A549 (cell line): Measurements from ENCODE around the gene IGSF9. TPM values are rescaled to one million over a fixed set of nuclear protein-coding genes. Genes with fewer than 3 reads are reported as not detected.

Source experiments
- ATAC-seq, 2 experiments: fragments of 200-7000 bp in 1 of 2; fragments of >200 bp in 1 of 2; cut with Nextera tagmentation in 1 of 2; cut with Tn5 transposase in 1 of 2; 3 replicates each; pipeline versions ENCODE4 v1.8.0 to v1.9.1; 2018 to 2020; ENCODE audit warnings: mild to moderate bottlenecking in 1 of 2, moderate library complexity in 1 of 2
- CTCF ChIA-PET: fragments of 300-600 bp; sonication (Branson Sonifier 250); formaldehyde crosslinking; extraction: SDS; loops from one replicate; lab custom pipeline; 2021; ENCODE audit warnings: antibody characterized with exemption, inconsistent platforms; lab: Yijun Ruan, JAX
- POLR2A ChIA-PET: fragments of 350-600 bp; formaldehyde crosslinking; extraction: SDS; loops from one replicate; lab custom pipeline; 2021; ENCODE audit warnings: antibody characterized with exemption, inconsistent platforms; lab: Yijun Ruan, JAX
- DNase-seq, 2 experiments: peaks; one replicate each; pipeline versions ENCODE4 v3.0.0 to v3.0.0-alpha.2; 2011 to 2016; ENCODE audit warnings: low read depth in 1 of 2, low spot score in 1 of 2
- FAIRE-seq: peaks from 2 replicates; lab custom pipeline; 2011; peaks lifted over from hg19 to GRCh38; lab: Jason Lieb, UNC
- H3K27ac ChIP-seq, 2 experiments: fragments of >200 bp; sonication (Bioruptor Twin); formaldehyde crosslinking; 3 replicates each; pipeline ENCODE4 v1.5.1; 2016 to 2017
- H3K4me1 ChIP-seq: fragments of >200 bp; sonication (Bioruptor Twin); formaldehyde crosslinking; 3 replicates; pipeline ENCODE4 v1.6.1; 2016
- H3K4me2 ChIP-seq: fragments of >200 bp; sonication (Bioruptor Twin); formaldehyde crosslinking; 3 replicates; pipeline ENCODE4 v1.6.1; 2016
- H3K4me3 ChIP-seq: fragments of >200 bp; sonication (Bioruptor Twin); formaldehyde crosslinking; 3 replicates; pipeline ENCODE4 v1.5.1; 2016
- H3K9me3 ChIP-seq: fragments of >200 bp; sonication (Bioruptor Twin); formaldehyde crosslinking; 3 replicates; pipeline ENCODE4 v1.6.1; 2016
- CBX2 ChIP-seq: fragments of 200-600 bp; sonication (generic); IDR thresholded peaks from 2 replicates; pipeline ENCODE4 v1.6.1; 2016; ENCODE audit warnings: low read depth, mild to moderate bottlenecking, borderline replicate concordance
- CBX8 ChIP-seq: fragments of 200-600 bp; sonication (generic); IDR thresholded peaks from 2 replicates; pipeline ENCODE4 v1.6.1; 2016
- CEBPB ChIP-seq, 2 experiments: fragments of >200 bp in 1 of 2; sonication (Bioruptor Twin) in 1 of 2; formaldehyde crosslinking in 1 of 2; IDR thresholded peaks; 2 replicates each; pipeline ENCODE4 v1.6.1; 2012 to 2016
- CHD4 ChIP-seq: fragments of 200-600 bp; sonication (generic); IDR thresholded peaks from 2 replicates; pipeline ENCODE4 v1.6.1; 2016; ENCODE audit warnings: antibody characterized with exemption, mild to moderate bottlenecking, borderline replicate concordance
- EHF ChIP-seq: fragments of 250-450 bp; sonication (Bioruptor Pico); IDR thresholded peaks from 2 replicates; pipeline ENCODE4 v1.5.0; 2020; ENCODE audit warnings: mild to moderate bottlenecking
- EHMT2 ChIP-seq: fragments of 200-600 bp; sonication (generic); IDR thresholded peaks from 2 replicates; pipeline ENCODE4 v1.6.1; 2016; ENCODE audit warnings: antibody characterized with exemption, low read depth, mild to moderate bottlenecking, moderate library complexity
- EP300 ChIP-seq, 2 experiments: fragments of >200 bp; sonication (Bioruptor Twin); formaldehyde crosslinking; IDR thresholded peaks; 2 replicates in 1 of 2; 3 replicates in 1 of 2; pipeline ENCODE4 v1.6.1; 2016 to 2017
- FOSB ChIP-seq: fragments of 250-450 bp; sonication (Bioruptor Pico); IDR thresholded peaks from 2 replicates; pipeline ENCODE4 v1.5.0; 2020; ENCODE audit warnings: mild to moderate bottlenecking, moderate library complexity
- FOSL2 ChIP-seq, 2 experiments: fragments of 450-650 bp in 1 of 2; fragments of >200 bp in 1 of 2; sonication (Bioruptor Twin) in 1 of 2; formaldehyde crosslinking; IDR thresholded peaks; 2 replicates each; pipeline versions ENCODE4 v1.5.0 to v1.6.1; 2016 to 2020; ENCODE audit warnings: mild to moderate bottlenecking in 1 of 2, moderate library complexity in 1 of 2
- GATA3 ChIP-seq: IDR thresholded peaks from 2 replicates; pipeline ENCODE4 v1.6.1; 2012; ENCODE audit warnings: borderline replicate concordance
- HDAC2 ChIP-seq: fragments of 200-600 bp; sonication (generic); IDR thresholded peaks from 2 replicates; pipeline ENCODE4 v1.6.1; 2016
- HES2 ChIP-seq: fragments of >200 bp; sonication (Bioruptor Twin); formaldehyde crosslinking; IDR thresholded peaks from 2 replicates; pipeline ENCODE4 v1.6.1; 2016
- HOXA7 ChIP-seq: fragments of 250-450 bp; sonication (Bioruptor Pico); IDR thresholded peaks from 2 replicates; pipeline ENCODE4 v1.5.0; 2020; ENCODE audit warnings: mild to moderate bottlenecking, moderate library complexity
- JUN ChIP-seq, 2 experiments: fragments of >200 bp; sonication (Bioruptor Twin); formaldehyde crosslinking; IDR thresholded peaks; 2 replicates in 1 of 2; 3 replicates in 1 of 2; pipeline ENCODE4 v1.6.1; 2016 to 2017
- JUNB ChIP-seq: fragments of >200 bp; sonication (Bioruptor Twin); formaldehyde crosslinking; IDR thresholded peaks from 2 replicates; pipeline ENCODE4 v1.6.1; 2016
- KDM1A ChIP-seq: fragments of 200-600 bp; sonication (generic); IDR thresholded peaks from 2 replicates; pipeline ENCODE4 v1.6.1; 2016; ENCODE audit warnings: low read depth, mild to moderate bottlenecking
- NFE2L2 ChIP-seq: fragments of 150-350 bp; conservative IDR thresholded peaks from 2 replicates; pipeline ENCODE4 v1.6.1; 2014; ENCODE audit warnings: low read length
- POLR2AphosphoS2 ChIP-seq: conservative IDR thresholded peaks from 2 replicates; pipeline ENCODE4 v1.6.1; 2012; ENCODE audit warnings: low read length, improper control_type of control experiment, inconsistent platforms
- RAD21 ChIP-seq, 2 experiments: fragments of >200 bp in 1 of 2; sonication (Bioruptor Twin) in 1 of 2; formaldehyde crosslinking in 1 of 2; IDR thresholded peaks in 1 of 2; conservative IDR thresholded peaks in 1 of 2; 2 replicates in 1 of 2; 3 replicates in 1 of 2; pipeline ENCODE4 v1.6.1; 2012 to 2018; ENCODE audit warnings: inconsistent platforms in 1 of 2
- RARB ChIP-seq: fragments of 250-450 bp; sonication (Bioruptor Pico); IDR thresholded peaks from 2 replicates; pipeline ENCODE4 v1.8.0; 2021; ENCODE audit warnings: mild to moderate bottlenecking, moderate library complexity
- RNF2 ChIP-seq: fragments of 200-600 bp; sonication (generic); IDR thresholded peaks from 2 replicates; pipeline ENCODE4 v1.6.1; 2016; ENCODE audit warnings: low read depth, mild to moderate bottlenecking, antibody characterized with exemption, moderate library complexity, borderline replicate concordance
- SREBF2 ChIP-seq: fragments of 450-650 bp; IDR thresholded peaks from 2 replicates; pipeline ENCODE4 v1.6.1; 2014; ENCODE audit warnings: mild to moderate bottlenecking, moderate library complexity
- ZFP36 ChIP-seq: fragments of 450-650 bp; IDR thresholded peaks from 2 replicates; pipeline ENCODE4 v1.6.1; 2014; ENCODE audit warnings: borderline replicate concordance; ENCODE audit not compliant: partially characterized antibody
- ZNF302 ChIP-seq: fragments of 250-450 bp; sonication (Bioruptor Pico); IDR thresholded peaks from 2 replicates; pipeline ENCODE4 v1.9.0; 2021; ENCODE audit warnings: inconsistent platforms, mild to moderate bottlenecking, moderate library complexity
- ZSCAN20 ChIP-seq: fragments of 250-450 bp; sonication (Bioruptor Pico); IDR thresholded peaks from 2 replicates; pipeline ENCODE4 v1.8.0; 2022; ENCODE audit warnings: mild to moderate bottlenecking, moderate library complexity
- WGBS: methylation state at CpG from one replicate; pipeline ENCODE4 v1.1.6; 2017; ENCODE audit errors: missing lambda C conversion rate; 5-methylcytosine and 5-hydroxymethylcytosine counted together
- polyA plus RNA-seq, 4 experiments: library from polyadenylated mRNA; depleted of rRNA in 3 of 4; stranded (reverse); fragments of >200 nt; fragmentation: RNase III in 1 of 4; extraction: RNeasy Plus Mini Kit Qiagen cat#74134 plus additional on column Dnase treatment in 1 of 4; gene quantifications; 2 replicates in 3 of 4; 3 replicates in 1 of 4; pipeline ENCODE4 v1.2.3, GENCODE V29; 2011 to 2017
- TF ChIP-seq, protein P1 (sequence below): IDR thresholded peaks from 2 replicates; pipeline ENCODE4 v1.6.1; 2012
- TF ChIP-seq, protein P2 (sequence below): fragments of 200-600 bp; sonication (generic); IDR thresholded peaks from 2 replicates; pipeline ENCODE4 v1.6.1; 2016; ENCODE audit warnings: antibody characterized with exemption, mild to moderate bottlenecking, moderate library complexity

Gene IGSF9
- polyA plus RNA-seq, 2 of the 4 experiments (the other 2 are of a cell fraction), result 0.06 to 0.54 TPM

GRCh38 chr1:159915571-159916241 lies 29.7 kb downstream of the IGSF9 start:
- WGBS, result 24% methylated on average over 5 of the region's 5 CpGs
- TF ChIP-seq HDAC2, result no peak
- no peak for TF ChIP-seq HES2
- TF ChIP-seq FOSL2 (IDR thresholded peaks at IDR 0.05), result no peak
- TF ChIP-seq FOSL2 (CRISPR knock-in tag; IDR thresholded peaks at IDR 0.05), result no peak
- no peak for TF ChIP-seq RARB (CRISPR knock-in tag)
- no peak for TF ChIP-seq GATA3
- no peak for TF ChIP-seq KDM1A
- peak; percentile 16; the same call in 1 of the 2 replicates for TF ChIP-seq FOSB (CRISPR knock-in tag)
- no peak for TF ChIP-seq CBX2
- TF ChIP-seq RAD21 (conservative IDR thresholded peaks at IDR 0.05 in 1 of 2, IDR thresholded peaks at IDR 0.05 in 1 of 2), result 0 out of 5 replicates have a peak, but pooled peaks of 1 of the 2 experiments have one; percentile 7
- no peak for FAIRE-seq
- CTCF ChIA-PET, result interaction anchor here (0.7 to 2.5 kb wide), 7 partner anchors 9 to 756 kb away, joined by 3 to 15 read pairs (median 4); partner anchors contain the start of gene TAGLN2
- H3K9me3 ChIP-seq, result no peaks in the 10 kb centered on the region
- ATAC-seq, result peak; percentile 9 to 17
- H3K4me2 ChIP-seq, result peak overlapping the region; percentile 66
- peak overlapping the region; percentile 63 to 80 for H3K27ac ChIP-seq
- POLR2A ChIA-PET, result interaction anchor here (0.6 to 2.0 kb wide), 2 partner anchors 9 to 740 kb away, joined by 8 to 17 read pairs; partner anchors contain the start of gene TAGLN2
- no peak for DNase-seq
- no peak overlapping the region for H3K4me3 ChIP-seq
- peaks cover 92% of the 10 kb centered on the region for H3K4me1 ChIP-seq

- WGBS, result 62% methylated on average over 10 of the region's 10 CpGs
- Histone ChIP-seq H3K4me1 (peaks cover 89% of the 10 kb centered on the region), H3K4me2 (peak overlapping the region; percentile 66), H3K27ac (peak overlapping the region; percentile 26 to 80; a peak in 5 of 6 replicates), H3K4me3 (no peak overlapping the region), H3K9me3 (no peaks in the 10 kb centered on the region)
- ATAC-seq (peak in 1 of 2 experiments; percentile 12; a peak in 2 of 6 replicates), DNase-seq (peak in 1 of 2 experiments; percentile 74), FAIRE-seq (no peak)
- ChIA-PET POLR2A (interaction anchor here (1.7 kb wide), 1 partner anchor 9 kb away, joined by 5 read pairs; no protein-coding TSS in a partner anchor), CTCF (interaction anchor here (0.6 to 1.6 kb wide), 7 partner anchors 10 to 116 kb away, joined by 3 to 9 read pairs (median 4); partner anchors contain the start of gene TAGLN2)
- TF ChIP-seq POLR2AphosphoS2 (peak; percentile 44; the same call in 1 of the 2 replicates), RNF2 (no peak), ZSCAN20 (CRISPR knock-in tag) (no peak), HDAC2 (no peak), CBX8 (no peak), JUNB (peak; percentile 36; the same call in 1 of the 2 replicates), SREBF2 (no peak), FOSL2 (IDR thresholded peaks at IDR 0.05) (no peak), FOSL2 (CRISPR knock-in tag; IDR thresholded peaks at IDR 0.05) (peak; percentile 68), CEBPB (IDR thresholded peaks at IDR 0.05) (0 out of 4 replicates have a peak, but pooled peaks of 1 of the 2 experiments have one; percentile 26), EP300 (IDR thresholded peaks at IDR 0.05) (peak; percentile 46 to 54; a peak in 2 of 5 replicates), ZFP36 (peak; percentile 46), NFE2L2 (no peak), CHD4 (no peak), CBX2 (no peak), ZNF302 (CRISPR knock-in tag) (no peak), HOXA7 (CRISPR knock-in tag) (no peak), JUN (IDR thresholded peaks at IDR 0.05) (0 out of 5 replicates have a peak, but pooled peaks of 1 of the 2 experiments have one; percentile 53), EHMT2 (no peak), GATA3 (peak; percentile 83), EHF (CRISPR knock-in tag) (no peak)
- TF ChIP-seq, protein P1, sequence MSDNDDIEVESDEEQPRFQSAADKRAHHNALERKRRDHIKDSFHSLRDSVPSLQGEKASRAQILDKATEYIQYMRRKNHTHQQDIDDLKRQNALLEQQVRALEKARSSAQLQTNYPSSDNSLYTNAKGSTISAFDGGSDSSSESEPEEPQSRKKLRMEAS, result peak; percentile 45; the same call in 1 of the 2 replicates
- TF ChIP-seq, protein P2, sequence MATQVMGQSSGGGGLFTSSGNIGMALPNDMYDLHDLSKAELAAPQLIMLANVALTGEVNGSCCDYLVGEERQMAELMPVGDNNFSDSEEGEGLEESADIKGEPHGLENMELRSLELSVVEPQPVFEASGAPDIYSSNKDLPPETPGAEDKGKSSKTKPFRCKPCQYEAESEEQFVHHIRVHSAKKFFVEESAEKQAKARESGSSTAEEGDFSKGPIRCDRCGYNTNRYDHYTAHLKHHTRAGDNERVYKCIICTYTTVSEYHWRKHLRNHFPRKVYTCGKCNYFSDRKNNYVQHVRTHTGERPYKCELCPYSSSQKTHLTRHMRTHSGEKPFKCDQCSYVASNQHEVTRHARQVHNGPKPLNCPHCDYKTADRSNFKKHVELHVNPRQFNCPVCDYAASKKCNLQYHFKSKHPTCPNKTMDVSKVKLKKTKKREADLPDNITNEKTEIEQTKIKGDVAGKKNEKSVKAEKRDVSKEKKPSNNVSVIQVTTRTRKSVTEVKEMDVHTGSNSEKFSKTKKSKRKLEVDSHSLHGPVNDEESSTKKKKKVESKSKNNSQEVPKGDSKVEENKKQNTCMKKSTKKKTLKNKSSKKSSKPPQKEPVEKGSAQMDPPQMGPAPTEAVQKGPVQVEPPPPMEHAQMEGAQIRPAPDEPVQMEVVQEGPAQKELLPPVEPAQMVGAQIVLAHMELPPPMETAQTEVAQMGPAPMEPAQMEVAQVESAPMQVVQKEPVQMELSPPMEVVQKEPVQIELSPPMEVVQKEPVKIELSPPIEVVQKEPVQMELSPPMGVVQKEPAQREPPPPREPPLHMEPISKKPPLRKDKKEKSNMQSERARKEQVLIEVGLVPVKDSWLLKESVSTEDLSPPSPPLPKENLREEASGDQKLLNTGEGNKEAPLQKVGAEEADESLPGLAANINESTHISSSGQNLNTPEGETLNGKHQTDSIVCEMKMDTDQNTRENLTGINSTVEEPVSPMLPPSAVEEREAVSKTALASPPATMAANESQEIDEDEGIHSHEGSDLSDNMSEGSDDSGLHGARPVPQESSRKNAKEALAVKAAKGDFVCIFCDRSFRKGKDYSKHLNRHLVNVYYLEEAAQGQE, result no peak
Measured at GRCh38 chr1:159914252-159915018, 31.0 kb downstream of the IGSF9 start.
